Fibroblast of lung (primary cell): ENCODE data around the gene OSBPL7.

Source experiments
- CTCF ChIP-seq, 2 donors: IDR thresholded peaks in 1 of 2; conservative IDR thresholded peaks in 1 of 2; 1 replicate in 1 of 2; 2 replicates in 1 of 2; pipeline ENCODE4 v1.5.1; 2011 to 2012; ENCODE audit warnings: low read length in 2 of 2, control low read depth in 1 of 2, inconsistent platforms in 1 of 2, low read depth in 1 of 2, mild to moderate bottlenecking in 1 of 2
- EZH2 ChIP-seq: IDR thresholded peaks from 2 replicates; pipeline ENCODE4 v1.5.1; 2012; ENCODE audit warnings: low read length, control low read depth, mild to moderate bottlenecking; ENCODE audit errors: missing control alignments

- TF ChIP-seq EZH2 (no peak), CTCF (conservative IDR thresholded peaks at IDR 0.05 in 1 of 2, IDR thresholded peaks at IDR 0.05 in 1 of 2; ENCODE audit: low read depth in 1 of 2, low read length in 2 of 2) (no peak)
Observed at GRCh38 chr17:47822785-47823184, 1.2 kb upstream of the OSBPL7 start.
